ENCODE measurements around the gene KIRREL3.

Gene KIRREL3

GRCh38 chr11:126700768-126701519 is 299.6 kb downstream of the KIRREL3 start:
- no peak for DNase-seq

- no peak for DNase-seq
Measured at GRCh38 chr11:126698576-126698975, 302.0 kb downstream of the KIRREL3 start.

- DNase-seq: peak in 1 of 2 experiments; percentile 57
Measured at GRCh38 chr11:126697936-126698335, 302.6 kb downstream of the KIRREL3 start.

GRCh38 chr11:126696982-126697381 is 303.6 kb downstream of the KIRREL3 start:
- peak in 1 of 2 experiments; percentile 7 for DNase-seq

- no peak for DNase-seq
Measured at GRCh38 chr11:126695293-126695692, 305.3 kb downstream of the KIRREL3 start.

GRCh38 chr11:126694065-126694625 is 306.4 kb downstream of the KIRREL3 start:
- no peak for DNase-seq

GRCh38 chr11:126687477-126687876 is 313.1 kb downstream of the KIRREL3 start:
- DNase-seq: no peak

- DNase-seq: no peak
Measured at GRCh38 chr11:126686938-126687337, 313.6 kb downstream of the KIRREL3 start.

GRCh38 chr11:126683766-126684728 is 316.5 kb downstream of the KIRREL3 start:
- no peak for DNase-seq

GRCh38 chr11:126682590-126682989 is 318.0 kb downstream of the KIRREL3 start:
- no peak for DNase-seq

GRCh38 chr11:126680700-126681099 is 319.9 kb downstream of the KIRREL3 start:
- no peak for DNase-seq

GRCh38 chr11:126680131-126680530 is 320.4 kb downstream of the KIRREL3 start:
- DNase-seq: peak in 1 of 2 experiments; percentile 33

GRCh38 chr11:126679033-126679432 is 321.5 kb downstream of the KIRREL3 start:
- DNase-seq: no peak

GRCh38 chr11:126676536-126676935 is 324.0 kb downstream of the KIRREL3 start:
- no peak for DNase-seq

GRCh38 chr11:126673319-126673718 is 327.3 kb downstream of the KIRREL3 start:
- DNase-seq: no peak

GRCh38 chr11:126669416-126669815 is 331.2 kb downstream of the KIRREL3 start:
- DNase-seq: no peak

GRCh38 chr11:126664643-126665042 is 335.9 kb downstream of the KIRREL3 start:
- no peak for DNase-seq

- DNase-seq: no peak
Measured at GRCh38 chr11:126663749-126664592, 336.6 kb downstream of the KIRREL3 start.

- DNase-seq: no peak
Measured at GRCh38 chr11:126662035-126662790, 338.4 kb downstream of the KIRREL3 start.

GRCh38 chr11:126660761-126661425 is 339.7 kb downstream of the KIRREL3 start:
- no peak for DNase-seq

- peak in 1 of 2 experiments; percentile 49 for DNase-seq
Measured at GRCh38 chr11:126660321-126660720, 340.2 kb downstream of the KIRREL3 start.

Data from NCI-H2081 (cell line).